ENCODE data around the gene SNX22. TPM values are rescaled to one million over a fixed set of nuclear protein-coding genes. Genes with fewer than 3 reads are reported as not detected.

The SNX22 gene
- total and polyA plus RNA-seq, 9 of the 15 experiments (the other 6 are each of a cell fraction or from before 2014, with no cell fraction given), result 0.91 to 3.0 (median 2.0) TPM

DNA sequence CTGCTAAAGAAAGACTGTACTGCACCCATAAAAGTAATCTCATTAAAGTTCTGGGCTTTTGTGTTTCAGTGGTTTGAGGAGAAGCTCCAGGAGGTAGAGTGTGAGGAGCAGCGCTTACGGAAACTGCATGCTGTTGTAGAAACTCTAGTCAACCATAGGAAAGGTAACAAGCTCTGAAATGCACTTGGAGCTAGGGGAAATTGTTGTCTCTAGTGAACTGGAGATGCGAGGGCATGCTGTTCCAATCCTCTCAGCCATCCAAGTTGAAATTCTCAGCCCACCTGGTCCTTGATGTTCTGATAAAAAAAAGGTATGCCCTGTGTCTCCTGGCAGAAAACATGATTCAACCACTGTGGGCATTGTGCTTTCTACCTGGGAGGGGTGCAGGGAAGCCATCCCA, 21.4 kb upstream of the SNX22 start:
- Histone ChIP-seq H2AFZ (ENCODE audit: low read depth, low read length) (no peak overlapping the region), H3K9me3 (replicated peaks; ENCODE audit: control insufficient read depth, insufficient read depth, low read depth, low read length) (no peaks in the 10 kb centered on the region), H3K27me3 (ENCODE audit: control insufficient read depth in 2 of 2, insufficient read depth in 2 of 2, low read length in 2 of 2) (no peaks in the 10 kb centered on the region), H3K4me3 (no peak overlapping the region), H3K79me2 (ENCODE audit: control insufficient read depth, insufficient read depth, low read length) (no peaks in the 10 kb centered on the region), H3K9ac (ENCODE audit: insufficient read depth in 1 of 2, low read depth in 2 of 2, low read length in 2 of 2) (no peak overlapping the region), H3K4me2 (ENCODE audit: insufficient read depth, low read length) (no peak overlapping the region), H3K36me3 (ENCODE audit: control insufficient read depth, insufficient read depth, low read length) (peaks cover 89% of the 10 kb centered on the region), H3K9me1 (ENCODE audit: control insufficient read depth, insufficient read depth, low read length) (no peaks in the 10 kb centered on the region), H3K27ac (ENCODE audit: extremely low read depth, low read depth, low read length) (no peak overlapping the region), H3K4me1 (replicated peaks in 1 of 2; ENCODE audit: control insufficient read depth in 2 of 2, insufficient read depth in 2 of 2, low read length in 2 of 2) (peaks cover 0 to 4% of the 10 kb centered on the region in 2 experiments; a peak in 1 of 5 replicates), H4K20me1 (replicated peaks; ENCODE audit: control insufficient read depth, insufficient read depth, low read length) (no peaks in the 10 kb centered on the region; the same call in 1 of the 2 replicates)
- WGBS (ENCODE audit: insufficient coverage, low coverage, missing lambda C conversion rate), result 92% methylated on average over 3 of the region's 3 CpGs
- intact Hi-C loops (cut with micrococcal nuclease), result no loop called here
- in situ Hi-C loops (cut with MboI), result no loop called here
- ATAC-seq, result no peak
- no peak for FAIRE-seq
- POLR2A ChIA-PET, result interaction anchor here (0.6 to 5.9 kb wide), 4 partner anchors 8 to 37 kb away, joined by 3 to 34 read pairs (median 3); partner anchors contain the start of gene CIAO2A
- no peak for DNase-seq (ENCODE audit: extremely low read depth in 1 of 4, low spot score in 3 of 4)
- CTCF ChIA-PET (ENCODE audit: low intra/inter-chr PET ratio), result no interaction called here
- BruUV-seq (replicated peaks), result no TSS peak
- TF ChIP-seq, protein P1, sequence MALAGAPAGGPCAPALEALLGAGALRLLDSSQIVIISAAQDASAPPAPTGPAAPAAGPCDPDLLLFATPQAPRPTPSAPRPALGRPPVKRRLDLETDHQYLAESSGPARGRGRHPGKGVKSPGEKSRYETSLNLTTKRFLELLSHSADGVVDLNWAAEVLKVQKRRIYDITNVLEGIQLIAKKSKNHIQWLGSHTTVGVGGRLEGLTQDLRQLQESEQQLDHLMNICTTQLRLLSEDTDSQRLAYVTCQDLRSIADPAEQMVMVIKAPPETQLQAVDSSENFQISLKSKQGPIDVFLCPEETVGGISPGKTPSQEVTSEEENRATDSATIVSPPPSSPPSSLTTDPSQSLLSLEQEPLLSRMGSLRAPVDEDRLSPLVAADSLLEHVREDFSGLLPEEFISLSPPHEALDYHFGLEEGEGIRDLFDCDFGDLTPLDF (CRISPR knock-in tag; IDR thresholded peaks at IDR 0.05), result no peak
- no peak for TF ChIP-seq SUPT5H (IDR thresholded peaks at IDR 0.05)
- no peak for TF ChIP-seq TARDBP (IDR thresholded peaks at IDR 0.05)
- TF ChIP-seq POLR3A (IDR thresholded peaks at IDR 0.05; ENCODE audit: borderline replicate concordance, extremely low read depth, insufficient read depth, insufficient read length), result no peak
- no peak for TF ChIP-seq ZNF318 (IDR thresholded peaks at IDR 0.05; ENCODE audit: borderline replicate concordance in 1 of 2, low read depth in 1 of 2)
- no peak for TF ChIP-seq ZNF668 (CRISPR knock-in tag; IDR thresholded peaks at IDR 0.05)
- no peak for TF ChIP-seq HSF4 (CRISPR knock-in tag; IDR thresholded peaks at IDR 0.05; ENCODE audit: borderline replicate concordance)
- TF ChIP-seq ATF3 (IDR thresholded peaks at IDR 0.05), result no peak
- no peak for TF ChIP-seq ATF3 (CRISPR knock-in tag; conservative IDR thresholded peaks at IDR 0.05)

Data from K562 (cell line).